Neural cell (in vitro differentiated cells): Measurements from ENCODE around the gene GALNT4.

Experiments used
- CTCF ChIP-seq: fragments of 450-650 bp; IDR thresholded peaks from 2 replicates; pipeline ENCODE4 v1.5.1; 2014; ENCODE audit warnings: antibody characterized with exemption, mild to moderate bottlenecking, moderate library complexity; ENCODE audit not compliant: poor library complexity, severe bottlenecking
- EZH2 ChIP-seq: fragments of 200-600, 300-800 bp; shearing (Covaris generic), sonication (generic); IDR thresholded peaks from 2 replicates; pipeline ENCODE4 v1.6.1; 2014; ENCODE audit warnings: antibody characterized with exemption, low read length, borderline replicate concordance, mild to moderate bottlenecking; ENCODE audit not compliant: insufficient read depth, poor library complexity, severe bottlenecking
- POLR2AphosphoS5 ChIP-seq: IDR thresholded peaks from 2 replicates; pipeline ENCODE4 v1.6.1; 2012
- RAD21 ChIP-seq: fragments of 450-650 bp; conservative IDR thresholded peaks from 2 replicates; pipeline ENCODE4 v1.6.1; 2014; ENCODE audit warnings: antibody characterized with exemption, mild to moderate bottlenecking, moderate library complexity
- TAF1 ChIP-seq: IDR thresholded peaks from 2 replicates; pipeline ENCODE4 v1.6.1; 2012; ENCODE audit warnings: low read depth

GRCh38 chr12:89525824-89526770 lies 1.5 kb upstream of the GALNT4 start, which contains the start of gene POC1B:
- TF ChIP-seq POLR2AphosphoS5 (peak; percentile 69), RAD21 (no peak), CTCF (no peak), TAF1 (no peak), EZH2 (no peak)
